Measurements from ENCODE around the gene LFNG. TPM values are rescaled to one million over a fixed set of nuclear protein-coding genes. Genes with fewer than 3 reads are reported as not detected.
"Not testable (repeated sequence)": the region's sequence is repeated elsewhere in the genome, so short reads cannot be mapped to it uniquely, and the experiment has no call there.

LFNG gene
- total RNA-seq, 1 donor from 2014 or later = 58.0 TPM

- not testable (repeated sequence) for H3K9ac ChIP-seq; H3K36me3 ChIP-seq; H3K4me2 ChIP-seq; H3K79me2 ChIP-seq (ENCODE audit: low read depth); H3K9me3 ChIP-seq (ENCODE audit: low read depth); H3K36me3 Mint-ChIP-seq; H3K27me3 Mint-ChIP-seq (ENCODE audit: insufficient read depth, low read depth); H3K4me3 ChIP-seq; DNase-seq (ENCODE audit: low spot score); H3K4me3 Mint-ChIP-seq; H3K27ac ChIP-seq; H3K27me3 ChIP-seq; H3K4me1 ChIP-seq; H3K9me3 Mint-ChIP-seq; H2AFZ ChIP-seq (replicated peaks); H3K27ac Mint-ChIP-seq
- H4K20me1 ChIP-seq (ENCODE audit: low read depth) = peaks cover 26% of the 10 kb centered on the region
- peaks cover 18% of the 10 kb centered on the region for H3K4me1 Mint-ChIP-seq
- H3F3A ChIP-seq (ENCODE audit: low read depth) = peaks cover 31% of the 10 kb centered on the region
Measured at GRCh38 chr7:2533566-2533965, 14.0 kb downstream of the LFNG start.

- not testable (repeated sequence) for H3K4me2 ChIP-seq, H3K36me3 Mint-ChIP-seq
Measured at GRCh38 chr7:2534214-2534613, 14.6 kb downstream of the LFNG start.

GRCh38 chr7:2535872-2536627, 16.5 kb downstream of the LFNG start:
- not testable (repeated sequence) for DNase-seq (ENCODE audit: low spot score); H4K20me1 ChIP-seq (ENCODE audit: low read depth); H3K4me2 ChIP-seq; H3K9ac ChIP-seq; H3K36me3 ChIP-seq; H3K9me3 Mint-ChIP-seq; H3K27ac Mint-ChIP-seq; H3K36me3 Mint-ChIP-seq; H3K4me3 Mint-ChIP-seq; H3F3A ChIP-seq (ENCODE audit: low read depth); H3K79me2 ChIP-seq (ENCODE audit: low read depth); H3K4me1 ChIP-seq; H3K27me3 Mint-ChIP-seq (ENCODE audit: insufficient read depth, low read depth); H3K4me3 ChIP-seq; H2AFZ ChIP-seq (replicated peaks); H3K27ac ChIP-seq; H3K9me3 ChIP-seq (ENCODE audit: low read depth); H3K27me3 ChIP-seq
- H3K4me1 Mint-ChIP-seq = peaks cover 11% of the 10 kb centered on the region

More at GRCh38 chr7:2534214-2534613, 14.6 kb downstream of the LFNG start:
- peaks cover 24% of the 10 kb centered on the region for H3F3A ChIP-seq (ENCODE audit: low read depth)
- DNase-seq (ENCODE audit: low spot score); H3K9me3 Mint-ChIP-seq; H3K36me3 ChIP-seq; H3K27ac Mint-ChIP-seq; H3K79me2 ChIP-seq (ENCODE audit: low read depth); H3K9me3 ChIP-seq (ENCODE audit: low read depth); H3K27ac ChIP-seq; H2AFZ ChIP-seq (replicated peaks); H3K4me1 ChIP-seq; H3K4me3 ChIP-seq; H3K27me3 ChIP-seq; H3K4me3 Mint-ChIP-seq; H3K9ac ChIP-seq; H3K27me3 Mint-ChIP-seq (ENCODE audit: insufficient read depth, low read depth): not testable (repeated sequence)
- H3K4me1 Mint-ChIP-seq = peaks cover 18% of the 10 kb centered on the region
- peaks cover 20% of the 10 kb centered on the region for H4K20me1 ChIP-seq (ENCODE audit: low read depth)

GRCh38 chr7:2537981-2538851, 18.6 kb downstream of the LFNG start:
- peaks cover 2% of the 10 kb centered on the region for H3K4me1 Mint-ChIP-seq
- Histone ChIP-seq H4K20me1 (ENCODE audit: low read depth) (no peaks in the 10 kb centered on the region), H3K27me3 (no peaks in the 10 kb centered on the region), H3K4me2 (no peak overlapping the region), H3F3A (ENCODE audit: low read depth) (no peaks in the 10 kb centered on the region), H3K4me3 (no peak overlapping the region), H3K4me1 (no peaks in the 10 kb centered on the region), H2AFZ (replicated peaks) (no peak overlapping the region), H3K9ac (no peak overlapping the region), H3K9me3 (ENCODE audit: low read depth) (no peaks in the 10 kb centered on the region), H3K27ac (peak overlapping the region; percentile 58), H3K36me3 (no peaks in the 10 kb centered on the region), H3K79me2 (ENCODE audit: low read depth) (no peaks in the 10 kb centered on the region)
- H3K9me3 Mint-ChIP-seq = no peaks in the 10 kb centered on the region
- H3K36me3 Mint-ChIP-seq = peaks cover 3% of the 10 kb centered on the region
- TF ChIP-seq CTCF (IDR thresholded peaks at IDR 0.05) = no peak
- DNase-seq (ENCODE audit: low spot score) = peak; percentile 5
- H3K27me3 Mint-ChIP-seq (ENCODE audit: insufficient read depth, low read depth) = peaks cover 6% of the 10 kb centered on the region
- no peak overlapping the region for H3K4me3 Mint-ChIP-seq
- no peak overlapping the region for H3K27ac Mint-ChIP-seq

Measured in neural progenitor cell (in vitro differentiated cells).